HepG2 (cell line): ENCODE data around the gene ZNF626. TPM values are rescaled to one million over a fixed set of nuclear protein-coding genes. Genes with fewer than 3 reads are reported as not detected.

Source experiments
- HIVEP1 ChIP-seq: sonication (generic); formaldehyde crosslinking; IDR thresholded peaks from 2 replicates; pipeline ENCODE4 v1.4.0; 2020; ENCODE audit warnings: mild to moderate bottlenecking, missing genetic modification reagents
- HNF4A ChIP-seq: sonication (generic); formaldehyde crosslinking; IDR thresholded peaks from 2 replicates; pipeline ENCODE4 v1.4.0; 2020; ENCODE audit warnings: missing genetic modification reagents
- HNRNPH1 ChIP-seq: fragments of 200-400 bp; formaldehyde crosslinking; optimal IDR thresholded peaks from 2 replicates; pipeline ENCODE3; 2017; ENCODE audit warnings: mild to moderate bottlenecking, low read depth, low read length
- IRF9 ChIP-seq: sonication (generic); formaldehyde crosslinking; IDR thresholded peaks from 2 replicates; pipeline ENCODE4 v1.8.0; 2022; ENCODE audit warnings: missing genetic modification reagents, mild to moderate bottlenecking, borderline replicate concordance
- JARID2 ChIP-seq: sonication (generic); formaldehyde crosslinking; IDR thresholded peaks from 2 replicates; pipeline ENCODE4 v1.8.1; 2023; ENCODE audit warnings: missing genetic modification reagents, inconsistent platforms; ENCODE audit not compliant: insufficient replicate concordance
- KAT2B ChIP-seq: fragments of 150-350 bp; IDR thresholded peaks from 2 replicates; pipeline ENCODE4 v1.6.1; 2014; ENCODE audit warnings: low read depth, low read length, borderline replicate concordance
- MAFF ChIP-seq: IDR thresholded peaks from 2 replicates; pipeline ENCODE4 v1.6.1; 2011; ENCODE audit warnings: low read depth, low read length, improper control_type of control experiment
- NKX3-1 ChIP-seq: sonication (generic); formaldehyde crosslinking; IDR thresholded peaks from 2 replicates; pipeline ENCODE4 v1.5.0; 2020; ENCODE audit warnings: missing genetic modification reagents
- POLR2A ChIP-seq, 2 experiments: IDR thresholded peaks; 2 replicates each; pipeline ENCODE4 v1.6.1; 2011; ENCODE audit warnings: low read depth in 2 of 2, low read length in 2 of 2, mild to moderate bottlenecking in 1 of 2, moderate library complexity in 1 of 2; ENCODE audit not compliant: insufficient read depth in 1 of 2
- SAP130 ChIP-seq: IDR thresholded peaks from 2 replicates; pipeline ENCODE4 v1.6.1; 2016; ENCODE audit warnings: low read depth
- ZBTB14 ChIP-seq: sonication (generic); formaldehyde crosslinking; IDR thresholded peaks from 2 replicates; pipeline ENCODE4 v1.4.0; 2020; ENCODE audit warnings: missing genetic modification reagents
- ZC3H13 ChIP-seq: sonication (generic); formaldehyde crosslinking; IDR thresholded peaks from 2 replicates; pipeline ENCODE4 v1.8.1; 2023; ENCODE audit warnings: mild to moderate bottlenecking, missing genetic modification reagents, moderate library complexity
- ZNF207 ChIP-seq: fragments of 450-650 bp; IDR thresholded peaks from 2 replicates; pipeline ENCODE4 v1.6.1; 2016; ENCODE audit warnings: antibody characterized with exemption, borderline replicate concordance
- ZNF24 ChIP-seq: fragments of 450-650 bp; IDR thresholded peaks from 2 replicates; pipeline ENCODE4 v1.6.1; 2017; ENCODE audit warnings: antibody characterized with exemption, mild to moderate bottlenecking
- ZNF484 ChIP-seq: sonication (generic); formaldehyde crosslinking; IDR thresholded peaks from 2 replicates; pipeline ENCODE4 v1.5.1; 2020; ENCODE audit warnings: mild to moderate bottlenecking, low read depth, missing genetic modification reagents, borderline replicate concordance
- ZNF775 ChIP-seq: sonication (generic); formaldehyde crosslinking; IDR thresholded peaks from 2 replicates; pipeline ENCODE4 v1.4.0; 2020; ENCODE audit warnings: missing genetic modification reagents, mild to moderate bottlenecking, moderate library complexity, borderline replicate concordance
- polyA plus RNA-seq, 8 experiments: library from polyadenylated mRNA; depleted of rRNA in 3 of 8; stranded (reverse) in 7 of 8; unstranded in 1 of 8; fragments of >200 nt; fragmentation: Illumina TruSeq in 4 of 8; extraction: Trizol in 4 of 8; gene quantifications; 2 replicates each; pipeline versions ENCODE4 v1.2.1 to v1.2.3, GENCODE V29; 2011 to 2016; ENCODE audit warnings: low read depth in 4 of 8, missing spikeins in 1 of 8, mixed read lengths in 1 of 8; ENCODE audit not compliant: insufficient read depth in 1 of 8
- total RNA-seq, 5 experiments: library from RNA; depleted of rRNA; stranded (reverse); fragments of >200 nt; fragmentation: Illumina TruSeq; extraction: Trizol; gene quantifications; 2 replicates each; pipeline ENCODE4 v1.2.3, GENCODE V29; 2016; ENCODE audit warnings: low read depth in 1 of 5
- TF ChIP-seq, protein P1 (sequence below): conservative IDR thresholded peaks from 2 replicates; pipeline ENCODE4 v1.6.1; 2018; ENCODE audit warnings: missing genetic modification reagents
- TF ChIP-seq, protein P2 (sequence below): sonication (generic); formaldehyde crosslinking; IDR thresholded peaks from 2 replicates; pipeline ENCODE4 v1.4.0; 2020; ENCODE audit warnings: missing genetic modification reagents
- TF ChIP-seq, protein P3 (sequence below): sonication (generic); formaldehyde crosslinking; IDR thresholded peaks from 2 replicates; pipeline ENCODE4 v1.4.0; 2020; ENCODE audit warnings: missing genetic modification reagents, borderline replicate concordance
- TF ChIP-seq, protein P4 (sequence below): sonication (generic); formaldehyde crosslinking; IDR thresholded peaks from 2 replicates; pipeline ENCODE4 v1.5.0; 2020; ENCODE audit warnings: missing genetic modification reagents

Gene ZNF626
- total and polyA plus RNA-seq, 2 of the 13 experiments (the other 11 are each of a cell fraction or from before 2014, with no cell fraction given), result 3.5 to 4.1 TPM

DNA sequence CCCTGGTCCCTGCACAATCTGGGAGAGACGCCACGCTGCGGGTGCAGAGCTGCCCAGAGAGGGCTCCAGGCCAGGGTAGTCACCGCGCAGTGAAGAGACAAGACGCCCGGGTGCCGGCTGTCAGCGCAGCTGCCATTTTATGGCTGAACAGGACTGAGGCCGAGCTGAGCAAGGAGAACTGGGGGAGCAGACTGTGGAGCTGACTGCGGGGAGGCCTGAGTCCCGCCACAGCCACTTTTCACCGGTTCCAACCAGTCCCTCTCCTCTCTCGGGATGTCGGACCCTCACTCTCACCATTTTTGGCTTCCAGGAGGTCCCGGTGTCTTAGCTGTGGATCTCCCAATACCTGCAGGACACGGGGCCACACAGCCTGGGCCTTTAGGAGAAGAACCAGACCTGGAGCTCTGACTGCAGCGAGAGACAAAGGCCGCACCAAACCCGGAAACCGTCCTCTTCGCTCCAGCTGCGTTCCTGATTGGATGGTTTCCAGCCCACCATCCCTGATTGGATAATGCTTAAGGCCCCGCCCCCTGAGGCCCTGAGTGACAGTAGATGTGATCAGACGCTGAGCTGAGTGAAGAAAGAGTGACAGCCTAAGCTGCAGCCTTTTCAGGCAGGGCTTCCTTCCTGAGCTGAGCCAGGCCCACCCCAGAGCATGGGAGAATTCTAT, at the start of gene ZNF626 (continued):
- TF ChIP-seq ZBTB14 (CRISPR knock-in tag) (no peak), HIVEP1 (no peak), ZC3H13 (CRISPR knock-in tag) (no peak), ZNF207 (no peak), ZNF775 (CRISPR knock-in tag) (no peak), JARID2 (CRISPR knock-in tag) (no peak), IRF9 (CRISPR knock-in tag) (0 out of 2 replicates have a peak, but pooled peaks have one; percentile 33), POLR2A (IDR thresholded peaks at IDR 0.05; ENCODE audit: insufficient read depth in 1 of 2, low read depth in 2 of 2, low read length in 2 of 2) (peak; percentile 77 to 83), HNF4A (CRISPR knock-in tag) (no peak), MAFF (no peak), KAT2B (no peak), ZNF24 (no peak), SAP130 (CRISPR knock-in tag) (peak; percentile 55), ZNF484 (CRISPR knock-in tag) (no peak), HNRNPH1 (no peak), NKX3-1 (CRISPR knock-in tag) (no peak)
- TF ChIP-seq, protein P1, sequence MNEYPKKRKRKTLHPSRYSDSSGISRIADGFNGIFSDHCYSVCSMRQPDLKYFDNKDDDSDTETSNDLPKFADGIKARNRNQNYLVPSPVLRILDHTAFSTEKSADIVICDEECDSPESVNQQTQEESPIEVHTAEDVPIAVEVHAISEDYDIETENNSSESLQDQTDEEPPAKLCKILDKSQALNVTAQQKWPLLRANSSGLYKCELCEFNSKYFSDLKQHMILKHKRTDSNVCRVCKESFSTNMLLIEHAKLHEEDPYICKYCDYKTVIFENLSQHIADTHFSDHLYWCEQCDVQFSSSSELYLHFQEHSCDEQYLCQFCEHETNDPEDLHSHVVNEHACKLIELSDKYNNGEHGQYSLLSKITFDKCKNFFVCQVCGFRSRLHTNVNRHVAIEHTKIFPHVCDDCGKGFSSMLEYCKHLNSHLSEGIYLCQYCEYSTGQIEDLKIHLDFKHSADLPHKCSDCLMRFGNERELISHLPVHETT (CRISPR knock-in tag), result no peak
- TF ChIP-seq, protein P2, sequence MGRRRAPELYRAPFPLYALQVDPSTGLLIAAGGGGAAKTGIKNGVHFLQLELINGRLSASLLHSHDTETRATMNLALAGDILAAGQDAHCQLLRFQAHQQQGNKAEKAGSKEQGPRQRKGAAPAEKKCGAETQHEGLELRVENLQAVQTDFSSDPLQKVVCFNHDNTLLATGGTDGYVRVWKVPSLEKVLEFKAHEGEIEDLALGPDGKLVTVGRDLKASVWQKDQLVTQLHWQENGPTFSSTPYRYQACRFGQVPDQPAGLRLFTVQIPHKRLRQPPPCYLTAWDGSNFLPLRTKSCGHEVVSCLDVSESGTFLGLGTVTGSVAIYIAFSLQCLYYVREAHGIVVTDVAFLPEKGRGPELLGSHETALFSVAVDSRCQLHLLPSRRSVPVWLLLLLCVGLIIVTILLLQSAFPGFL (CRISPR knock-in tag), result no peak
- TF ChIP-seq, protein P3, sequence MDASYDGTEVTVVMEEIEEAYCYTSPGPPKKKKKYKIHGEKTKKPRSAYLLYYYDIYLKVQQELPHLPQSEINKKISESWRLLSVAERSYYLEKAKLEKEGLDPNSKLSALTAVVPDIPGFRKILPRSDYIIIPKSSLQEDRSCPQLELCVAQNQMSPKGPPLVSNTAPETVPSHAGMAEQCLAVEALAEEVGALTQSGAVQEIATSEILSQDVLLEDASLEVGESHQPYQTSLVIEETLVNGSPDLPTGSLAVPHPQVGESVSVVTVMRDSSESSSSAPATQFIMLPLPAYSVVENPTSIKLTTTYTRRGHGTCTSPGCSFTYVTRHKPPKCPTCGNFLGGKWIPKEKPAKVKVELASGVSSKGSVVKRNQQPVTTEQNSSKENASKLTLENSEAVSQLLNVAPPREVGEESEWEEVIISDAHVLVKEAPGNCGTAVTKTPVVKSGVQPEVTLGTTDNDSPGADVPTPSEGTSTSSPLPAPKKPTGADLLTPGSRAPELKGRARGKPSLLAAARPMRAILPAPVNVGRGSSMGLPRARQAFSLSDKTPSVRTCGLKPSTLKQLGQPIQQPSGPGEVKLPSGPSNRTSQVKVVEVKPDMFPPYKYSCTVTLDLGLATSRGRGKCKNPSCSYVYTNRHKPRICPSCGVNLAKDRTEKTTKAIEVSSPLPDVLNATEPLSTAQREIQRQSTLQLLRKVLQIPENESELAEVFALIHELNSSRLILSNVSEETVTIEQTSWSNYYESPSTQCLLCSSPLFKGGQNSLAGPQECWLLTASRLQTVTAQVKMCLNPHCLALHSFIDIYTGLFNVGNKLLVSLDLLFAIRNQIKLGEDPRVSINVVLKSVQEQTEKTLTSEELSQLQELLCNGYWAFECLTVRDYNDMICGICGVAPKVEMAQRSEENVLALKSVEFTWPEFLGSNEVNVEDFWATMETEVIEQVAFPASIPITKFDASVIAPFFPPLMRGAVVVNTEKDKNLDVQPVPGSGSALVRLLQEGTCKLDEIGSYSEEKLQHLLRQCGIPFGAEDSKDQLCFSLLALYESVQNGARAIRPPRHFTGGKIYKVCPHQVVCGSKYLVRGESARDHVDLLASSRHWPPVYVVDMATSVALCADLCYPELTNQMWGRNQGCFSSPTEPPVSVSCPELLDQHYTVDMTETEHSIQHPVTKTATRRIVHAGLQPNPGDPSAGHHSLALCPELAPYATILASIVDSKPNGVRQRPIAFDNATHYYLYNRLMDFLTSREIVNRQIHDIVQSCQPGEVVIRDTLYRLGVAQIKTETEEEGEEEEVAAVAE (CRISPR knock-in tag), result no peak
- TF ChIP-seq, protein P4, sequence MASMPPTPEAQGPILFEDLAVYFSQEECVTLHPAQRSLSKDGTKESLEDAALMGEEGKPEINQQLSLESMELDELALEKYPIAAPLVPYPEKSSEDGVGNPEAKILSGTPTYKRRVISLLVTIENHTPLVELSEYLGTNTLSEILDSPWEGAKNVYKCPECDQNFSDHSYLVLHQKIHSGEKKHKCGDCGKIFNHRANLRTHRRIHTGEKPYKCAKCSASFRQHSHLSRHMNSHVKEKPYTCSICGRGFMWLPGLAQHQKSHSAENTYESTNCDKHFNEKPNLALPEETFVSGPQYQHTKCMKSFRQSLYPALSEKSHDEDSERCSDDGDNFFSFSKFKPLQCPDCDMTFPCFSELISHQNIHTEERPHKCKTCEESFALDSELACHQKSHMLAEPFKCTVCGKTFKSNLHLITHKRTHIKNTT (CRISPR knock-in tag), result no peak
